Kidney glomerular epithelial cell (primary cell): ENCODE data around the gene TBX10.
A peak's percentile ranks its signal among the peaks of the same experiment; 100 is the strongest.
"Not testable (repeated sequence)": the region's sequence is repeated elsewhere in the genome, so short reads cannot be mapped to it uniquely, and the experiment has no call there.

Experiments
- DNase-seq: peaks from one replicate; lab custom pipeline; 2025; lab: John Stamatoyannopoulos, UW

Gene TBX10

GRCh38 chr11:67599149-67599548, 40.4 kb downstream of the TBX10 start:
- DNase-seq = no peak

GRCh38 chr11:67597963-67598362, 41.6 kb downstream of the TBX10 start:
- DNase-seq = not testable (repeated sequence)

GRCh38 chr11:67597458-67597857, 42.1 kb downstream of the TBX10 start:
- DNase-seq = not testable (repeated sequence)

GRCh38 chr11:67596753-67597300, 42.7 kb downstream of the TBX10 start:
- DNase-seq = no peak

GRCh38 chr11:67594480-67594879, 45.1 kb downstream of the TBX10 start:
- DNase-seq = no peak

- no peak for DNase-seq
These were observed 46.0 kb downstream of the TBX10 start for GRCh38 chr11:67593565-67593905.

- DNase-seq = no peak
These were observed 46.5 kb downstream of the TBX10 start for GRCh38 chr11:67592880-67593564.

- not testable (repeated sequence) for DNase-seq
These were observed 50.6 kb downstream of the TBX10 start for GRCh38 chr11:67588899-67589415.

- no peak for DNase-seq
These were observed 51.4 kb downstream of the TBX10 start for GRCh38 chr11:67588136-67588503.

GRCh38 chr11:67586568-67587250, 52.9 kb downstream of the TBX10 start:
- DNase-seq = no peak

GRCh38 chr11:67585911-67586310, 53.7 kb downstream of the TBX10 start:
- DNase-seq = no peak

GRCh38 chr11:67584881-67585873, 54.4 kb downstream of the TBX10 start:
- no peak for DNase-seq

GRCh38 chr11:67584205-67584880, 55.2 kb downstream of the TBX10 start:
- DNase-seq = no peak

- peak; percentile 91 for DNase-seq
These were observed 56.0 kb downstream of the TBX10 start, which contains the start of gene GSTP1 for GRCh38 chr11:67583247-67584204. Gene GSTP1, plus strand, starts transcription at chr11:67583812. Its CDS starts 32 bp downstream, at chr11:67583844.

- no peak for DNase-seq
These were observed 57.6 kb downstream of the TBX10 start for GRCh38 chr11:67582011-67582410.

- DNase-seq = peak; percentile 43
These were observed 58.1 kb downstream of the TBX10 start for GRCh38 chr11:67581469-67581868.
